DOHH2 (cell line): ENCODE results near the gene ZNF491.
"Not testable (repeated sequence)": the region's sequence is repeated elsewhere in the genome, so short reads cannot be mapped to it uniquely, and the experiment has no call there.

Source experiments
- CTCF ChIP-seq: fragments of 200-600 bp; sonication (generic); IDR thresholded peaks from one replicate; pipeline ENCODE4 v1.5.1; 2014; ENCODE audit warnings: antibody characterized with exemption, mild to moderate bottlenecking, low read depth, low read length; ENCODE audit not compliant: poor library complexity, severe bottlenecking
- EZH2phosphoT487 ChIP-seq: fragments of 200-600 bp; sonication (generic); IDR thresholded peaks from 2 replicates; pipeline ENCODE4 v1.6.1; 2017; ENCODE audit warnings: borderline replicate concordance, mild to moderate bottlenecking, antibody characterized with exemption, low read length, moderate library complexity, mixed read lengths

DNA sequence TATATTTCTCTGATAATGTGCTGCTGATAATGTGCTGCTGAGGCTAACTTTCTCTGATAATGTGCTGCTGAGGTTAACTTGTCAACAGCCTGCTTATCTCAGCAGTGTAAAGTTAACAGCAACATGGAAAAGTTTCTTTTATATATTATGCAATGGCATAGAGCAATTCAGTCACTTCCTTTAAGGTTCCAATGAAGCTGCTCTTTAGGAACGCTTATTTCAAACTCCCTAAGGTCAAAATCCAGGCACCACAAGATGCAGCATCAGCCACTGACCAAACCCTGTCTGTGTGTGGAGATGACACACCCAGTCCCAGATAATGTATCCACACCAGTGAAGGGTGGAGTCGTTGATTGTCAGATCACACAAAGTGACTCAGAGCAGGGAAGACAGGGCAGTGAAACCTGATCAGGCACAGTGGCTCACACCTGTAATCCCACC, 37.3 kb downstream of the ZNF491 start:
- TF ChIP-seq CTCF, EZH2phosphoT487: not testable (repeated sequence)
